GM19099 (cell line): ENCODE data around the gene ZFHX2.

Experiments used
- POLR2A ChIP-seq: IDR thresholded peaks from 3 replicates; pipeline ENCODE4 v1.6.1; 2011; ENCODE audit warnings: low read depth; ENCODE audit not compliant: insufficient read length; ENCODE audit errors: extremely low read depth

ZFHX2 gene

GRCh38 chr14:23523229-23524016 lies 28.1 kb downstream of the ZFHX2 start:
- TF ChIP-seq POLR2A, result no peak

- TF ChIP-seq POLR2A, result no peak
Observed at GRCh38 chr14:23522643-23523198, 28.8 kb downstream of the ZFHX2 start.

- no peak for TF ChIP-seq POLR2A
Observed at GRCh38 chr14:23521785-23522640, 29.6 kb downstream of the ZFHX2 start.

GRCh38 chr14:23520899-23521533 lies 30.5 kb downstream of the ZFHX2 start:
- no peak for TF ChIP-seq POLR2A

GRCh38 chr14:23518709-23519108 lies 32.9 kb downstream of the ZFHX2 start:
- TF ChIP-seq POLR2A, result no peak

GRCh38 chr14:23517650-23518326 lies 33.8 kb downstream of the ZFHX2 start:
- no peak for TF ChIP-seq POLR2A

- TF ChIP-seq POLR2A, result no peak
Observed at GRCh38 chr14:23514644-23514957, 37.0 kb downstream of the ZFHX2 start.

GRCh38 chr14:23513818-23514643 lies 37.5 kb downstream of the ZFHX2 start:
- TF ChIP-seq POLR2A, result no peak

- TF ChIP-seq POLR2A, result no peak
Observed at GRCh38 chr14:23513005-23513817, 38.4 kb downstream of the ZFHX2 start.

GRCh38 chr14:23512156-23512555 lies 39.4 kb downstream of the ZFHX2 start:
- no peak for TF ChIP-seq POLR2A

GRCh38 chr14:23494223-23494622 lies 57.3 kb downstream of the ZFHX2 start:
- no peak for TF ChIP-seq POLR2A

- no peak for TF ChIP-seq POLR2A
Observed at GRCh38 chr14:23492618-23493272, 58.8 kb downstream of the ZFHX2 start.

GRCh38 chr14:23487216-23487615 lies 64.3 kb downstream of the ZFHX2 start:
- no peak for TF ChIP-seq POLR2A

- TF ChIP-seq POLR2A, result no peak
Observed at GRCh38 chr14:23486036-23486435, 65.5 kb downstream of the ZFHX2 start.
